Central memory CD4-positive, alpha-beta T cell (primary cell): ENCODE data around the gene EEF1AKMT3.

ENCODE experiments used
- DNase-seq: peaks from one replicate; pipeline ENCODE4 v3.0.0; 2022

Gene EEF1AKMT3

GRCh38 chr12:57735198-57735855, 37.1 kb upstream of the EEF1AKMT3 start:
- DNase-seq: no peak

- no peak for DNase-seq
Measured at GRCh38 chr12:57735952-57736740, 36.3 kb upstream of the EEF1AKMT3 start.

- DNase-seq: no peak
Measured at GRCh38 chr12:57736741-57737466, 35.5 kb upstream of the EEF1AKMT3 start.

GRCh38 chr12:57737467-57738460, 34.6 kb upstream of the EEF1AKMT3 start:
- DNase-seq: no peak

- no peak for DNase-seq
Measured at GRCh38 chr12:57738661-57739237, 33.7 kb upstream of the EEF1AKMT3 start, which contains the start of gene AGAP2. Gene AGAP2, minus strand, starts transcription at chr12:57738742. Its CDS starts 496 bp downstream, at chr12:57738246.

- no peak for DNase-seq
Measured at GRCh38 chr12:57739387-57739786, 33.0 kb upstream of the EEF1AKMT3 start.

- DNase-seq: no peak
Measured at GRCh38 chr12:57739914-57740538, 32.4 kb upstream of the EEF1AKMT3 start.

GRCh38 chr12:57740656-57741412, 31.6 kb upstream of the EEF1AKMT3 start:
- peak; percentile 92 for DNase-seq

- DNase-seq: no peak
Measured at GRCh38 chr12:57741413-57741789, 31.0 kb upstream of the EEF1AKMT3 start.

- DNase-seq: peak; percentile 82
Measured at GRCh38 chr12:57741844-57742738, 30.3 kb upstream of the EEF1AKMT3 start.

GRCh38 chr12:57743769-57744168, 28.6 kb upstream of the EEF1AKMT3 start:
- no peak for DNase-seq

- DNase-seq: no peak
Measured at GRCh38 chr12:57744194-57744776, 28.1 kb upstream of the EEF1AKMT3 start.

- DNase-seq: peak; percentile 94
Measured at GRCh38 chr12:57744777-57745484, 27.5 kb upstream of the EEF1AKMT3 start, which contains the start of gene TSPAN31. Gene TSPAN31, plus strand, starts transcription at chr12:57745039. Its CDS starts 116 bp downstream, at chr12:57745155.

- no peak for DNase-seq
Measured at GRCh38 chr12:57745485-57745881, 26.9 kb upstream of the EEF1AKMT3 start.

- no peak for DNase-seq
Measured at GRCh38 chr12:57746025-57746424, 26.4 kb upstream of the EEF1AKMT3 start.

GRCh38 chr12:57749061-57749460, 23.4 kb upstream of the EEF1AKMT3 start:
- no peak for DNase-seq

- DNase-seq: no peak
Measured at GRCh38 chr12:57750561-57751431, 21.6 kb upstream of the EEF1AKMT3 start.
